Osteoblast (primary cell): ENCODE results near the gene SMYD1. TPM values are rescaled to one million over a fixed set of nuclear protein-coding genes. Genes with fewer than 3 reads are reported as not detected.
A peak's percentile ranks its signal among the peaks of the same experiment; 100 is the strongest.

ENCODE experiments used
- DNase-seq: peaks from one replicate; pipeline ENCODE4 v3.0.0; 2011; ENCODE audit warnings: low spot score, mixed read lengths; ENCODE audit not compliant: insufficient read length; ENCODE audit errors: missing footprints
- H2AFZ ChIP-seq: 2 replicates; pipeline ENCODE4 v1.6.0; 2011; ENCODE audit warnings: mild to moderate bottlenecking, low read length
- H3K27ac ChIP-seq: 2 replicates; pipeline ENCODE4 v1.5.1; 2011; ENCODE audit warnings: mild to moderate bottlenecking, low read depth, low read length, moderate library complexity
- H3K27me3 ChIP-seq: 2 replicates; pipeline ENCODE4 v1.6.0; 2012; ENCODE audit warnings: mild to moderate bottlenecking, control low read depth, inconsistent platforms, low read length, moderate library complexity; ENCODE audit not compliant: insufficient read depth
- H3K36me3 ChIP-seq: 2 replicates; pipeline ENCODE4 v1.5.1; 2011; ENCODE audit warnings: mild to moderate bottlenecking, low read length, control low read depth, moderate library complexity; ENCODE audit not compliant: insufficient read depth
- H3K4me1 ChIP-seq: 2 replicates; pipeline ENCODE4 v1.5.1; 2011; ENCODE audit warnings: mild to moderate bottlenecking, low read length, control low read depth, moderate library complexity; ENCODE audit not compliant: insufficient read depth
- H3K4me2 ChIP-seq: 2 replicates; pipeline ENCODE4 v1.6.0; 2011; ENCODE audit warnings: mild to moderate bottlenecking, low read length; ENCODE audit not compliant: insufficient read depth
- H3K4me3 ChIP-seq: fragments of 200-600 bp; sonication (generic); 3 replicates; pipeline ENCODE4 v1.5.1; 2012; ENCODE audit warnings: mild to moderate bottlenecking, low read length, inconsistent platforms; ENCODE audit not compliant: insufficient read depth
- H3K79me2 ChIP-seq: 2 replicates; pipeline ENCODE4 v1.6.0; 2012; ENCODE audit warnings: mild to moderate bottlenecking, low read length, control low read depth, inconsistent platforms; ENCODE audit not compliant: insufficient read depth
- H3K9me3 ChIP-seq: 2 replicates; pipeline ENCODE4 v1.5.1; 2011; ENCODE audit warnings: low read depth, low read length, control low read depth
- H4K20me1 ChIP-seq: 2 replicates; pipeline ENCODE4 v1.6.0; 2012; ENCODE audit warnings: mild to moderate bottlenecking, low read length, control low read depth; ENCODE audit not compliant: insufficient read depth
- CTCF ChIP-seq: IDR thresholded peaks from 2 replicates; pipeline ENCODE4 v1.5.1; 2011; ENCODE audit warnings: mild to moderate bottlenecking, low read depth, low read length, moderate library complexity; ENCODE audit errors: extremely low read depth
- total RNA-seq: library from RNA; depleted of rRNA; stranded (reverse); fragments of >200 nt; gene quantifications from 2 replicates; pipeline ENCODE4 v1.2.3, GENCODE V29; 2012

The SMYD1 gene
- total RNA-seq, 1 donor, result not detected

- no peak overlapping the region for H2AFZ ChIP-seq
- no peaks in the 10 kb centered on the region for H3K9me3 ChIP-seq
- no peaks in the 10 kb centered on the region for H4K20me1 ChIP-seq
- no peaks in the 10 kb centered on the region for H3K36me3 ChIP-seq
- H3K4me2 ChIP-seq, result no peak overlapping the region
- TF ChIP-seq CTCF, result no peak
- no peak for DNase-seq
- H3K27ac ChIP-seq, result no peak overlapping the region
- no peaks in the 10 kb centered on the region for H3K79me2 ChIP-seq
- no peaks in the 10 kb centered on the region for H3K27me3 ChIP-seq
- H3K4me3 ChIP-seq, result no peak overlapping the region
- peaks cover 6% of the 10 kb centered on the region for H3K4me1 ChIP-seq
Measured at GRCh38 chr2:88071365-88071764, 3.7 kb downstream of the SMYD1 start.

GRCh38 chr2:88074150-88074549, 6.5 kb downstream of the SMYD1 start:
- H3K27me3 ChIP-seq, result no peaks in the 10 kb centered on the region
- TF ChIP-seq CTCF, result no peak
- H2AFZ ChIP-seq, result no peak overlapping the region
- no peak for DNase-seq
- no peaks in the 10 kb centered on the region for H3K79me2 ChIP-seq
- H3K36me3 ChIP-seq, result no peaks in the 10 kb centered on the region
- H3K27ac ChIP-seq, result no peak overlapping the region
- no peaks in the 10 kb centered on the region for H3K9me3 ChIP-seq
- no peak overlapping the region for H3K4me2 ChIP-seq
- H3K4me1 ChIP-seq, result peaks cover 6% of the 10 kb centered on the region
- H4K20me1 ChIP-seq, result no peaks in the 10 kb centered on the region
- no peak overlapping the region for H3K4me3 ChIP-seq

GRCh38 chr2:88074854-88075292, 7.2 kb downstream of the SMYD1 start:
- Histone ChIP-seq H3K9me3 (no peaks in the 10 kb centered on the region), H3K36me3 (no peaks in the 10 kb centered on the region), H3K4me3 (no peak overlapping the region), H3K27ac (no peak overlapping the region), H2AFZ (no peak overlapping the region), H3K4me2 (no peak overlapping the region), H3K4me1 (peaks cover 6% of the 10 kb centered on the region), H3K79me2 (no peaks in the 10 kb centered on the region), H4K20me1 (no peaks in the 10 kb centered on the region), H3K27me3 (no peaks in the 10 kb centered on the region)
- TF ChIP-seq CTCF, result no peak
- peak; percentile 44 for DNase-seq

- Histone ChIP-seq H3K4me1 (peaks cover 6% of the 10 kb centered on the region), H3K79me2 (no peaks in the 10 kb centered on the region), H2AFZ (no peak overlapping the region), H3K9me3 (no peaks in the 10 kb centered on the region), H3K36me3 (no peaks in the 10 kb centered on the region), H3K4me3 (no peak overlapping the region), H4K20me1 (no peaks in the 10 kb centered on the region), H3K27me3 (no peaks in the 10 kb centered on the region), H3K27ac (no peak overlapping the region), H3K4me2 (no peak overlapping the region)
- DNase-seq, result no peak
- no peak for TF ChIP-seq CTCF
Measured at GRCh38 chr2:88077080-88077479, 9.5 kb downstream of the SMYD1 start.
